HEK293 (cell line): ENCODE measurements around the gene FUT4.

Source experiments
- CTCF ChIA-PET: fragments of 350-600 bp; formaldehyde crosslinking; extraction: SDS; loops from one replicate; lab custom pipeline; 2021; ENCODE audit warnings: antibody characterized with exemption; lab: Yijun Ruan, JAX
- POLR2A ChIA-PET: fragments of 300-600 bp; formaldehyde crosslinking; extraction: SDS; loops from one replicate; lab custom pipeline; 2020; ENCODE audit warnings: antibody characterized with exemption, inconsistent platforms; lab: Yijun Ruan, JAX
- H3K27ac ChIP-seq: fragments of 200-500 bp; sonication (Bioruptor generic); 2 replicates; pipeline ENCODE4 v1.5.1; 2014; ENCODE audit warnings: low read depth, low read length, control low read depth, inconsistent platforms; ENCODE audit errors: extremely low read depth
- H3K36me3 ChIP-seq, 2 experiments: fragments of 200-500 bp in 1 of 2; sonication (Bioruptor generic) in 1 of 2; 1 replicate in 1 of 2; 2 replicates in 1 of 2; pipeline ENCODE4 v1.5.1; 2014 to 2017; ENCODE audit warnings: inconsistent platforms in 2 of 2, low read length in 2 of 2; ENCODE audit not compliant: control insufficient read depth in 2 of 2, insufficient read depth in 1 of 2
- H3K4me1 ChIP-seq: fragments of 200-500 bp; sonication (Bioruptor generic); 2 replicates; pipeline ENCODE4 v1.5.1; 2014; ENCODE audit warnings: mild to moderate bottlenecking, low read length, inconsistent platforms; ENCODE audit not compliant: control insufficient read depth, insufficient read depth
- H3K4me3 ChIP-seq: 2 replicates; pipeline ENCODE4 v1.5.1; 2011; ENCODE audit warnings: low read depth, mild to moderate bottlenecking, control low read depth, low read length, moderate library complexity
- H3K9me3 ChIP-seq: fragments of 200-500 bp; sonication (Bioruptor generic); 2 replicates; pipeline ENCODE4 v1.5.1; 2014; ENCODE audit warnings: low read depth, low read length, inconsistent platforms; ENCODE audit not compliant: control insufficient read depth, insufficient read depth
- BCL11A ChIP-seq: fragments of 450-650 bp; formaldehyde crosslinking; IDR thresholded peaks from 2 replicates; pipeline ENCODE4 v1.5.1; 2016; ENCODE audit warnings: low read depth, missing biosample characterization, missing genetic modification characterization
- GLIS2 ChIP-seq: fragments of 450-650 bp; formaldehyde crosslinking; IDR thresholded peaks from 2 replicates; pipeline ENCODE4 v1.5.1; 2016; ENCODE audit warnings: missing biosample characterization, missing genetic modification characterization
- MEIS1 ChIP-seq: sonication (generic); formaldehyde crosslinking; IDR thresholded peaks from 2 replicates; pipeline ENCODE4 v1.8.1; 2022; ENCODE audit warnings: missing genetic modification reagents, mild to moderate bottlenecking, borderline replicate concordance
- PRDM1 ChIP-seq: fragments of 450-650 bp; formaldehyde crosslinking; IDR thresholded peaks from 2 replicates; pipeline ENCODE4; 2016; ENCODE audit warnings: missing biosample characterization, missing genetic modification characterization
- ZBTB7A ChIP-seq: fragments of 450-650 bp; formaldehyde crosslinking; IDR thresholded peaks from 2 replicates; pipeline ENCODE4 v1.5.1; 2016; ENCODE audit warnings: low read depth, missing biosample characterization, missing genetic modification characterization
- ZNF121 ChIP-seq: fragments of 450-650 bp; formaldehyde crosslinking; IDR thresholded peaks from 2 replicates; pipeline ENCODE4 v1.5.1; 2016; ENCODE audit warnings: missing biosample characterization, missing genetic modification characterization
- ZNF248 ChIP-seq: fragments of 450-650 bp; formaldehyde crosslinking; IDR thresholded peaks from 2 replicates; pipeline ENCODE4 v1.5.1; 2017; ENCODE audit warnings: missing biosample characterization, missing genetic modification characterization
- ZNF324 ChIP-seq: fragments of 450-650 bp; formaldehyde crosslinking; IDR thresholded peaks from 2 replicates; pipeline ENCODE4 v1.5.1; 2016; ENCODE audit warnings: missing biosample characterization, missing genetic modification characterization
- ZNF514 ChIP-seq: fragments of 450-650 bp; formaldehyde crosslinking; IDR thresholded peaks from 2 replicates; pipeline ENCODE4 v1.5.1; 2016; ENCODE audit warnings: missing biosample characterization, missing genetic modification characterization
- ZNF521 ChIP-seq: fragments of 450-650 bp; formaldehyde crosslinking; IDR thresholded peaks from 2 replicates; pipeline ENCODE4 v1.5.1; 2017; ENCODE audit warnings: missing biosample characterization, mild to moderate bottlenecking, missing genetic modification characterization
- ZNF544 ChIP-seq: fragments of 450-650 bp; formaldehyde crosslinking; IDR thresholded peaks from 2 replicates; pipeline ENCODE4 v1.5.0; 2017; ENCODE audit warnings: missing biosample characterization, missing genetic modification characterization
- ZNF600 ChIP-seq: fragments of 450-650 bp; formaldehyde crosslinking; IDR thresholded peaks from 2 replicates; pipeline ENCODE4 v1.5.1; 2016; ENCODE audit warnings: missing biosample characterization, missing genetic modification characterization
- ZNF76 ChIP-seq: fragments of 450-650 bp; formaldehyde crosslinking; IDR thresholded peaks from 2 replicates; pipeline ENCODE4; 2016; ENCODE audit warnings: low read depth, missing biosample characterization, missing genetic modification characterization, borderline replicate concordance
- ZSCAN16 ChIP-seq: fragments of 450-650 bp; formaldehyde crosslinking; IDR thresholded peaks from 2 replicates; pipeline ENCODE4 v1.5.1; 2016; ENCODE audit warnings: missing biosample characterization, missing genetic modification characterization
- TF ChIP-seq, protein P1 (sequence below): fragments of 450-650 bp; formaldehyde crosslinking; IDR thresholded peaks from 2 replicates; pipeline ENCODE4 v1.5.1; 2016; ENCODE audit warnings: missing biosample characterization, missing genetic modification characterization
- TF ChIP-seq, protein P2 (sequence below): fragments of 450-650 bp; formaldehyde crosslinking; IDR thresholded peaks from 2 replicates; pipeline ENCODE4 v1.5.1; 2016; ENCODE audit warnings: missing biosample characterization, missing genetic modification characterization
- TF ChIP-seq, protein P3 (sequence below): fragments of 450-650 bp; formaldehyde crosslinking; IDR thresholded peaks from 2 replicates; pipeline ENCODE4 v1.5.1; 2016; ENCODE audit warnings: missing biosample characterization, missing genetic modification characterization, low read depth
- TF ChIP-seq, protein P4 (sequence below): fragments of 450-650 bp; formaldehyde crosslinking; IDR thresholded peaks from 2 replicates; pipeline ENCODE4 v1.5.1; 2016; ENCODE audit warnings: missing biosample characterization, missing genetic modification characterization
- TF ChIP-seq, protein P5 (sequence below): sonication (generic); formaldehyde crosslinking; IDR thresholded peaks from 2 replicates; pipeline ENCODE4 v1.8.1; 2022; ENCODE audit warnings: mild to moderate bottlenecking, moderate library complexity, missing genetic modification reagents

Gene FUT4

DNA sequence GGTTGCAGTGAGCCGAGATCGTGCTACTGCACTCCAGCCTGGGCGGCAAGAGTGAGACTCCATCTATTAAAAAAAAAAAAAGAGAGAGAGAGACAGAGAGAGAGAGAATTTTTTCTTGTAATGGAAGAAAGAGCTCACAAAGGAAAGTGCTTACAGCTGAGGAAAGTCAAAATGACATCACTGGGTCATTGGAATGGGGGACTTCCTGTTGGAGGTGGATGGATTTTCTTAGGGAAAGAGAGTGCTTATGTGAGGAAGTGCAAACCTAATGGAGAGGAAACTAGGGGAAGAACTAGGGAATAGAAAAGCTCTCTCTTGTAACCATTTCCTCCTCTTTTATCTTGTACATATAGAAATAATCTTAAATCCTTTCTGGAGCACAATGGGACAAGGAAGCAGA is 17.1 kb downstream of the FUT4 start:
- ChIA-PET POLR2A (no interaction called here), CTCF (interaction anchor here (0.6 to 1.2 kb wide), 4 partner anchors 8 to 43 kb away, joined by 3 to 4 read pairs (median 3); no protein-coding TSS in a partner anchor)
- no peaks in the 10 kb centered on the region for H3K36me3 ChIP-seq
- H3K9me3 ChIP-seq: no peaks in the 10 kb centered on the region
- H3K4me1 ChIP-seq: no peaks in the 10 kb centered on the region
- no peak overlapping the region for H3K4me3 ChIP-seq
- TF ChIP-seq, protein P1, sequence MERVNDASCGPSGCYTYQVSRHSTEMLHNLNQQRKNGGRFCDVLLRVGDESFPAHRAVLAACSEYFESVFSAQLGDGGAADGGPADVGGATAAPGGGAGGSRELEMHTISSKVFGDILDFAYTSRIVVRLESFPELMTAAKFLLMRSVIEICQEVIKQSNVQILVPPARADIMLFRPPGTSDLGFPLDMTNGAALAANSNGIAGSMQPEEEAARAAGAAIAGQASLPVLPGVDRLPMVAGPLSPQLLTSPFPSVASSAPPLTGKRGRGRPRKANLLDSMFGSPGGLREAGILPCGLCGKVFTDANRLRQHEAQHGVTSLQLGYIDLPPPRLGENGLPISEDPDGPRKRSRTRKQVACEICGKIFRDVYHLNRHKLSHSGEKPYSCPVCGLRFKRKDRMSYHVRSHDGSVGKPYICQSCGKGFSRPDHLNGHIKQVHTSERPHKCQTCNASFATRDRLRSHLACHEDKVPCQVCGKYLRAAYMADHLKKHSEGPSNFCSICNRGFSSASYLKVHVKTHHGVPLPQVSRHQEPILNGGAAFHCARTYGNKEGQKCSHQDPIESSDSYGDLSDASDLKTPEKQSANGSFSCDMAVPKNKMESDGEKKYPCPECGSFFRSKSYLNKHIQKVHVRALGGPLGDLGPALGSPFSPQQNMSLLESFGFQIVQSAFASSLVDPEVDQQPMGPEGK (tag by site-specific recombination): no peak
- no peak for TF ChIP-seq BCL11A
- no peak for TF ChIP-seq ZNF324
- TF ChIP-seq, protein P2, sequence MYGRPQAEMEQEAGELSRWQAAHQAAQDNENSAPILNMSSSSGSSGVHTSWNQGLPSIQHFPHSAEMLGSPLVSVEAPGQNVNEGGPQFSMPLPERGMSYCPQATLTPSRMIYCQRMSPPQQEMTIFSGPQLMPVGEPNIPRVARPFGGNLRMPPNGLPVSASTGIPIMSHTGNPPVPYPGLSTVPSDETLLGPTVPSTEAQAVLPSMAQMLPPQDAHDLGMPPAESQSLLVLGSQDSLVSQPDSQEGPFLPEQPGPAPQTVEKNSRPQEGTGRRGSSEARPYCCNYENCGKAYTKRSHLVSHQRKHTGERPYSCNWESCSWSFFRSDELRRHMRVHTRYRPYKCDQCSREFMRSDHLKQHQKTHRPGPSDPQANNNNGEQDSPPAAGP: no peak
- TF ChIP-seq MEIS1: no peak
- TF ChIP-seq GLIS2 (tag by site-specific recombination): no peak
- TF ChIP-seq PRDM1 (tag by site-specific recombination): peak; percentile 26; the same call in 1 of the 2 replicates
- TF ChIP-seq, all 188 proteins: peak for 1
- no peak overlapping the region for H3K27ac ChIP-seq

DNA sequence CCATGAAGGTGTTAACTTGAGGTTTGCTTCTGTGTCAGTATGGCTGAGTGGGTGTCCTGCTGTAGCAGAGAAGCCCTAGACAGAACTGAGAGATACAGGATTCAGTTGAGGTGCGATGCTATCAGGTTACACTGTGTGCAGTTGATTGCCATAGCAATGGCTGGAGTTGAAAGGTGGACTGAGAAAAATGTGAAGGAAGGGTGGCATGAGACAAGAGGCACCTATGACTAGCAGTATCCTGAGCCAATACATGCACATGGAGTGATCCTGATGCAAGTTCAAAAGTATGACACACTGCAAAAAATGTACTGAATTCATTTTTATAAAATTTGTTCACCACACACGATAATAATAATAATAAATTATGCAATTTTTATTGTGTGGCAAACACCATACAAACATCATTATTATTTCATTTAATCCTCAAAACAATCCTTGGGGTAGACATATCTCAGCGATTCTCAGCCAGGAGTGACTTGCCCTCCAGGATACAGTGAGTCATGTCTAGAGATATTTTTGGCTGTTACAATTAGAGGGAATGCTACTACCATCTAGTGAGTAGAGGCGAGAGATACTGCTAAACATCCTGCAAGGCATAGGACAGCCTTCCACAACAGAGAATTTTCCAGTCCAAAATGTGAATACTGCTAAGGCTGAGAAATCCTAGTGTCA is 19.6 kb downstream of the FUT4 start:
- no peaks in the 10 kb centered on the region for H3K36me3 ChIP-seq
- CTCF ChIA-PET: interaction anchor here (0.7 to 2.6 kb wide), 6 partner anchors 39 to 455 kb away, joined by 3 to 12 read pairs (median 6); no protein-coding TSS in a partner anchor
- H3K4me3 ChIP-seq: no peak overlapping the region
- no peak for TF ChIP-seq ZNF121 (tag by site-specific recombination)
- TF ChIP-seq ZBTB7A (tag by site-specific recombination): no peak
- TF ChIP-seq MEIS1: no peak
- no peak for TF ChIP-seq ZNF600 (tag by site-specific recombination)
- H3K9me3 ChIP-seq: no peaks in the 10 kb centered on the region
- no peaks in the 10 kb centered on the region for H3K4me1 ChIP-seq
- POLR2A ChIA-PET: no interaction called here
- no peak overlapping the region for H3K27ac ChIP-seq

DNA sequence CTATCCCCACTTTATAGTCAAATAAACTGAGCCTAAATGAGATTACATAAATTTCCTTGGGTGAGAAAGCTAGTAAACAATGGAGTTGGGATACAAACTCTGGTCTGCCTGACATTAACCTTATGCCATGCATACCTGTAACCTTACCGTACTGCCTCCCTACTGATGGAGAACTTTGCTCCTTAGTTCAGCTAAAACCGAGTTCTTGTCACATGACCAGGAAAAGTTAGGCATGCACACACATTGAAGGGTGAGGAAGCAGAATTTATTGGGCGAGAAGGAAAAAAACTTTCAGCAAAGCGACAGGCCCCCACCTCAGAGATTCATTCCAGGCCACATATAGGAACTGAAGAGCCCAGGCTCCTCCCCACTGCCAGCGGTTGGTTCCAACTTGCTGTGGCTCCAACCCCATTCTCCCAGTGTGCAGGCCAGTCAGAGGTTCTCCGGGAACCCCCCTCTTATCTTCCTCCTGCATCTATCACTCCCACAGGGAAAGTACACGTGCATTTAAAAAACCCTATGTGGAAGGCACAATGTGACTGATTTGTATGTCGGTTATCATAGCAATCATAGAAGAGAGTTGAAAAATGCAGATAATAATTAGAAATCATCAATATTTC is 20.2 kb downstream of the FUT4 start:
- Histone ChIP-seq H3K9me3 (no peaks in the 10 kb centered on the region), H3K4me1 (no peaks in the 10 kb centered on the region), H3K27ac (no peak overlapping the region), H3K36me3 (no peaks in the 10 kb centered on the region), H3K4me3 (no peak overlapping the region)
- ChIA-PET POLR2A (no interaction called here), CTCF (interaction anchor here (0.7 to 2.6 kb wide), 4 partner anchors 39 to 455 kb away, joined by 3 to 12 read pairs (median 6); no protein-coding TSS in a partner anchor)
- no peak for TF ChIP-seq ZSCAN16 (tag by site-specific recombination)

DNA sequence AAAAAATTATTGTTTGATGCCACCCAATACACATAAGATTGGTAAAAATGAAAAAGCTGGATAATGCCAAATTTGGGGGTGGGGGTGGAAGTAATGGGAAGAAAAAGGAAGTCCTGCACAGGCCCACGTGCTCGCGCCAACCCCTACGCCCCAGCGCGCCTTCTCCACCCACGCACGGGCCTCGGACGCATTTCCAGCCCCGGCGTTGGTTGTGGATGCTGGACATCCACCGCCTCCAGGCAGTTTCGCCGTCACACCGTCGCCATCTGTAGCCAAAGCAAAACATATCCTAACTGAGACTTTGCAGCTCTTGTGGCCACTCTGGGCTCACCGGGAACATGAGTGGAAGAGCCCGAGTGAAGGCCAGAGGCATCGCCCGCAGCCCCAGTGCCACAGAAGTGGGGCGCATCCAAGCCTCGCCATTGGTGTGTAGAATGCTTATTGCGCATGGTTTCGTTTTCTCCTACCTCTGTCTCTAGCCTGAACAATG is 23.5 kb downstream of the FUT4 start, which contains the start of gene PIWIL4:
Gene PIWIL4 (plus strand): TSS at position 188 of the 490 bp plus-strand sequence. CDS start 151 bp downstream, at position 339.
- Histone ChIP-seq H3K27ac (no peak within 1 kb of the TSS), H3K36me3 (no peaks in the 10 kb centered on the region), H3K4me3 (no peak within 1 kb of the TSS), H3K9me3 (no peaks in the 10 kb centered on the region), H3K4me1 (no peaks in the 10 kb centered on the region)
- TF ChIP-seq, protein P3, sequence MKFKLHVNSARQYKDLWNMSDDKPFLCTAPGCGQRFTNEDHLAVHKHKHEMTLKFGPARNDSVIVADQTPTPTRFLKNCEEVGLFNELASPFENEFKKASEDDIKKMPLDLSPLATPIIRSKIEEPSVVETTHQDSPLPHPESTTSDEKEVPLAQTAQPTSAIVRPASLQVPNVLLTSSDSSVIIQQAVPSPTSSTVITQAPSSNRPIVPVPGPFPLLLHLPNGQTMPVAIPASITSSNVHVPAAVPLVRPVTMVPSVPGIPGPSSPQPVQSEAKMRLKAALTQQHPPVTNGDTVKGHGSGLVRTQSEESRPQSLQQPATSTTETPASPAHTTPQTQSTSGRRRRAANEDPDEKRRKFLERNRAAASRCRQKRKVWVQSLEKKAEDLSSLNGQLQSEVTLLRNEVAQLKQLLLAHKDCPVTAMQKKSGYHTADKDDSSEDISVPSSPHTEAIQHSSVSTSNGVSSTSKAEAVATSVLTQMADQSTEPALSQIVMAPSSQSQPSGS (tag by site-specific recombination): no peak
- TF ChIP-seq ZNF544 (tag by site-specific recombination) (no peak), ZNF514 (no peak), ZNF76 (tag by site-specific recombination) (no peak), ZNF521 (tag by site-specific recombination) (no peak), ZNF248 (no peak)
- TF ChIP-seq, protein P4, sequence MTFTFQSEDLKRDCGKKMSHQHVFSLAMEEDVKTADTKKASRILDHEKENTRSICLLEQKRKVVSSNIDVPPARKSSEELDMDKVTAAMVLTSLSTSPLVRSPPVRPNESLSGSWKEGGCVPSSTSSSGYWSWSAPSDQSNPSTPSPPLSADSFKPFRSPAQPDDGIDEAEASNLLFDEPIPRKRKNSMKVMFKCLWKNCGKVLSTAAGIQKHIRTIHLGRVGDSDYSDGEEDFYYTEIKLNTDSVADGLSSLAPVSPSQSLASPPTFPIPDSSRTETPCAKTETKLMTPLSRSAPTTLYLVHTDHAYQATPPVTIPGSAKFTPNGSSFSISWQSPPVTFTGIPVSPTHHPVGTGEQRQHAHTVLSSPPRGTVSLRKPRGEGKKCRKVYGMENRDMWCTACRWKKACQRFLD (tag by site-specific recombination): no peak
- TF ChIP-seq, protein P5, sequence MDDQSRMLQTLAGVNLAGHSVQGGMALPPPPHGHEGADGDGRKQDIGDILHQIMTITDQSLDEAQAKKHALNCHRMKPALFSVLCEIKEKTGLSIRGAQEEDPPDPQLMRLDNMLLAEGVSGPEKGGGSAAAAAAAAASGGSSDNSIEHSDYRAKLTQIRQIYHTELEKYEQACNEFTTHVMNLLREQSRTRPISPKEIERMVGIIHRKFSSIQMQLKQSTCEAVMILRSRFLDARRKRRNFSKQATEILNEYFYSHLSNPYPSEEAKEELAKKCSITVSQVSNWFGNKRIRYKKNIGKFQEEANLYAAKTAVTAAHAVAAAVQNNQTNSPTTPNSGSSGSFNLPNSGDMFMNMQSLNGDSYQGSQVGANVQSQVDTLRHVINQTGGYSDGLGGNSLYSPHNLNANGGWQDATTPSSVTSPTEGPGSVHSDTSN (CRISPR knock-in tag): no peak
- ChIA-PET POLR2A (no interaction called here), CTCF (no interaction called here)
